Measurements from ENCODE around the gene LY6G6F. TPM values are rescaled to one million over a fixed set of nuclear protein-coding genes. Genes with fewer than 3 reads are reported as not detected.

Gene LY6G6F
- total RNA-seq, 1 experiment from 2014 or later: not detected

- CTCF ChIA-PET: interaction anchor here (0.6 to 1.1 kb wide), 6 partner anchors 12 to 1132 kb away, joined by 3 to 5 read pairs (median 3); no protein-coding TSS in a partner anchor
- no peaks in the 10 kb centered on the region for H3K9me3 Mint-ChIP-seq (ENCODE audit: unreplicated experiment)
- no TSS peak for BruUV-seq (replicated peaks)
- peaks cover 78% of the 10 kb centered on the region for H3K36me3 Mint-ChIP-seq (ENCODE audit: insufficient read depth, unreplicated experiment)
- POLR2A ChIA-PET: interaction anchor here (0.5 to 7.9 kb wide), 18 partner anchors 11 to 529 kb away, joined by 3 to 263 read pairs (median 4); partner anchors contain the start of genes ABHD16A, APOM, ATP6V1G2 and BAG6
- H3K4me3 Mint-ChIP-seq (ENCODE audit: unreplicated experiment): peak overlapping the region; percentile 99
- intact Hi-C loops (cut with micrococcal nuclease): no loop called here
- H3K27me3 Mint-ChIP-seq (ENCODE audit: insufficient read depth, unreplicated experiment): no peaks in the 10 kb centered on the region
- no peak for TF ChIP-seq CTCF (IDR thresholded peaks at IDR 0.05; ENCODE audit: unreplicated experiment)
- H3K4me1 Mint-ChIP-seq (ENCODE audit: insufficient read depth, unreplicated experiment): peaks cover 25% of the 10 kb centered on the region
- no peak for DNase-seq (ENCODE audit: unreplicated experiment)
- H3K27ac Mint-ChIP-seq (ENCODE audit: low read depth, unreplicated experiment): peak overlapping the region; percentile 99
Measured at GRCh38 chr6:31666337-31666965, 40.2 kb upstream of the LY6G6F start.

- POLR2A ChIA-PET: interaction anchor here (1.4 kb wide), 1 partner anchor 18 kb away, joined by 3 read pairs; the partner anchor contains the start of gene BAG6
Measured at GRCh38 chr6:31669676-31670075, 37.0 kb upstream of the LY6G6F start, which contains the start of gene LY6G5B. TSS of gene LY6G5B (plus strand) at chr6:31669976. CDS start at chr6:31670951, 975 bp downstream.

GRCh38 chr6:31676322-31676903 lies 30.3 kb upstream of the LY6G6F start:
- no TSS peak for BruUV-seq (replicated peaks)
- POLR2A ChIA-PET: interaction anchor here (1.7 kb wide), 1 partner anchor 188 kb away, joined by 4 read pairs; no protein-coding TSS in a partner anchor
- CTCF ChIA-PET: interaction anchor here (0.6 kb wide), 1 partner anchor 438 kb away, joined by 4 read pairs; no protein-coding TSS in a partner anchor
- Mint-ChIP-seq H3K4me1 (ENCODE audit: insufficient read depth, unreplicated experiment) (peaks cover 12% of the 10 kb centered on the region), H3K27ac (ENCODE audit: low read depth, unreplicated experiment) (no peak overlapping the region), H3K36me3 (ENCODE audit: insufficient read depth, unreplicated experiment) (peaks cover 23% of the 10 kb centered on the region), H3K4me3 (ENCODE audit: unreplicated experiment) (no peak overlapping the region), H3K27me3 (ENCODE audit: insufficient read depth, unreplicated experiment) (peaks cover 18% of the 10 kb centered on the region), H3K9me3 (ENCODE audit: unreplicated experiment) (no peaks in the 10 kb centered on the region)
- intact Hi-C loops (cut with micrococcal nuclease): no loop called here
- TF ChIP-seq CTCF (IDR thresholded peaks at IDR 0.05; ENCODE audit: unreplicated experiment): no peak
- DNase-seq (ENCODE audit: unreplicated experiment): no peak

More at GRCh38 chr6:31669676-31670075, 37.0 kb upstream of the LY6G6F start, which contains the start of gene LY6G5B:
- TF ChIP-seq CTCF (IDR thresholded peaks at IDR 0.05; ENCODE audit: unreplicated experiment): no peak
- DNase-seq (ENCODE audit: unreplicated experiment): no peak
- Mint-ChIP-seq H3K4me1 (ENCODE audit: insufficient read depth, unreplicated experiment) (peaks cover 11% of the 10 kb centered on the region), H3K27ac (ENCODE audit: low read depth, unreplicated experiment) (no peak within 1 kb of the TSS), H3K4me3 (ENCODE audit: unreplicated experiment) (no peak within 1 kb of the TSS), H3K27me3 (ENCODE audit: insufficient read depth, unreplicated experiment) (no peaks in the 10 kb centered on the region), H3K36me3 (ENCODE audit: insufficient read depth, unreplicated experiment) (peaks cover 72% of the 10 kb centered on the region), H3K9me3 (ENCODE audit: unreplicated experiment) (no peaks in the 10 kb centered on the region)
- intact Hi-C loops (cut with micrococcal nuclease): no loop called here
- CTCF ChIA-PET: no interaction called here
- BruUV-seq (replicated peaks): no TSS peak

- no TSS peak for BruUV-seq (replicated peaks)
- Mint-ChIP-seq H3K27ac (ENCODE audit: low read depth, unreplicated experiment) (no peak overlapping the region), H3K36me3 (ENCODE audit: insufficient read depth, unreplicated experiment) (peaks cover 18% of the 10 kb centered on the region), H3K9me3 (ENCODE audit: unreplicated experiment) (no peaks in the 10 kb centered on the region), H3K4me3 (ENCODE audit: unreplicated experiment) (no peak overlapping the region), H3K4me1 (ENCODE audit: insufficient read depth, unreplicated experiment) (peaks cover 12% of the 10 kb centered on the region), H3K27me3 (ENCODE audit: insufficient read depth, unreplicated experiment) (peaks cover 18% of the 10 kb centered on the region)
- no peak for TF ChIP-seq CTCF (IDR thresholded peaks at IDR 0.05; ENCODE audit: unreplicated experiment)
- ChIA-PET POLR2A (interaction anchor here (0.6 to 1.6 kb wide), 3 partner anchors 10 to 99 kb away, joined by 3 to 6 read pairs (median 3); partner anchors contain the start of gene GPANK1), CTCF (no interaction called here)
- DNase-seq (ENCODE audit: unreplicated experiment): no peak
- intact Hi-C loops (cut with micrococcal nuclease): no loop called here
Measured at GRCh38 chr6:31676904-31677303, 29.8 kb upstream of the LY6G6F start.
